C4-2B (cell line): ENCODE data around the gene FLNC.

ENCODE experiments used
- ZFX ChIP-seq: fragments of 450-650 bp; IDR thresholded peaks from 2 replicates; pipeline ENCODE4 v1.6.1; 2017
- TF ChIP-seq, protein P1 (sequence below): fragments of 450-650 bp; conservative IDR thresholded peaks from 2 replicates; pipeline ENCODE4 v1.5.1; 2017; ENCODE audit warnings: mild to moderate bottlenecking

GRCh38 chr7:128810997-128811396, 19.2 kb upstream of the FLNC start:
- TF ChIP-seq, protein P1, sequence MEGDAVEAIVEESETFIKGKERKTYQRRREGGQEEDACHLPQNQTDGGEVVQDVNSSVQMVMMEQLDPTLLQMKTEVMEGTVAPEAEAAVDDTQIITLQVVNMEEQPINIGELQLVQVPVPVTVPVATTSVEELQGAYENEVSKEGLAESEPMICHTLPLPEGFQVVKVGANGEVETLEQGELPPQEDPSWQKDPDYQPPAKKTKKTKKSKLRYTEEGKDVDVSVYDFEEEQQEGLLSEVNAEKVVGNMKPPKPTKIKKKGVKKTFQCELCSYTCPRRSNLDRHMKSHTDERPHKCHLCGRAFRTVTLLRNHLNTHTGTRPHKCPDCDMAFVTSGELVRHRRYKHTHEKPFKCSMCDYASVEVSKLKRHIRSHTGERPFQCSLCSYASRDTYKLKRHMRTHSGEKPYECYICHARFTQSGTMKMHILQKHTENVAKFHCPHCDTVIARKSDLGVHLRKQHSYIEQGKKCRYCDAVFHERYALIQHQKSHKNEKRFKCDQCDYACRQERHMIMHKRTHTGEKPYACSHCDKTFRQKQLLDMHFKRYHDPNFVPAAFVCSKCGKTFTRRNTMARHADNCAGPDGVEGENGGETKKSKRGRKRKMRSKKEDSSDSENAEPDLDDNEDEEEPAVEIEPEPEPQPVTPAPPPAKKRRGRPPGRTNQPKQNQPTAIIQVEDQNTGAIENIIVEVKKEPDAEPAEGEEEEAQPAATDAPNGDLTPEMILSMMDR, result no peak
- no peak for TF ChIP-seq ZFX
